H9 (cell line): ENCODE data around the gene SORCS2. TPM values are rescaled to one million over a fixed set of nuclear protein-coding genes. Genes with fewer than 3 reads are reported as not detected.

Experiments used
- DNase-seq: peaks from one replicate; pipeline ENCODE4 v3.0.0-alpha.2; 2017
- H2AFZ ChIP-seq: one replicate; pipeline ENCODE4 v1.6.1; 2013; ENCODE audit warnings: mild to moderate bottlenecking, low read length, control low read depth, moderate library complexity
- H2AK5ac ChIP-seq: 2 replicates; pipeline ENCODE4 v1.6.1; 2013; ENCODE audit warnings: low read length, control low read depth, mixed read lengths; ENCODE audit not compliant: insufficient read length
- H2BK120ac ChIP-seq: one replicate; pipeline ENCODE4 v1.6.1; 2013; ENCODE audit warnings: low read depth, mild to moderate bottlenecking, low read length, control low read depth, inconsistent platforms; ENCODE audit not compliant: poor library complexity, severe bottlenecking
- H2BK12ac ChIP-seq: 2 replicates; pipeline ENCODE4 v1.6.1; 2013; ENCODE audit warnings: low read length, control low read depth, mixed read lengths, low read depth; ENCODE audit not compliant: insufficient read length
- H2BK15ac ChIP-seq: 2 replicates; pipeline ENCODE4 v1.6.1; 2013; ENCODE audit warnings: low read depth, low read length, control low read depth
- H2BK20ac ChIP-seq: one replicate; pipeline ENCODE4 v1.6.1; 2013; ENCODE audit warnings: low read depth, mild to moderate bottlenecking, low read length, control low read depth, inconsistent platforms; ENCODE audit not compliant: poor library complexity, severe bottlenecking
- H2BK5ac ChIP-seq: 2 replicates; pipeline ENCODE4 v1.6.1; 2013; ENCODE audit warnings: low read length, control low read depth, mixed read lengths; ENCODE audit not compliant: insufficient read length
- H3K14ac ChIP-seq: 2 replicates; pipeline ENCODE4 v1.6.1; 2013; ENCODE audit warnings: low read length, control low read depth; ENCODE audit not compliant: insufficient read depth
- H3K18ac ChIP-seq: 2 replicates; pipeline ENCODE4 v1.6.1; 2013; ENCODE audit warnings: low read depth, mild to moderate bottlenecking, mixed read lengths, low read length, control low read depth; ENCODE audit not compliant: insufficient read length
- H3K23ac ChIP-seq: 2 replicates; pipeline ENCODE4 v1.6.1; 2013; ENCODE audit warnings: low read length, control low read depth, mixed read lengths, low read depth; ENCODE audit not compliant: insufficient read length
- H3K23me2 ChIP-seq: 2 replicates; pipeline ENCODE4 v1.6.1; 2013; ENCODE audit warnings: low read depth, mild to moderate bottlenecking, mixed read lengths, low read length, control low read depth; ENCODE audit not compliant: insufficient read length, poor library complexity, severe bottlenecking
- H3K27ac ChIP-seq: 2 replicates; pipeline ENCODE4 v1.5.1; 2013; ENCODE audit warnings: low read length, control low read depth, mixed read lengths, low read depth; ENCODE audit not compliant: insufficient read length
- H3K27me3 ChIP-seq: 2 replicates; pipeline ENCODE4 v1.6.1; 2013; ENCODE audit warnings: low read length, control low read depth, inconsistent platforms; ENCODE audit not compliant: insufficient read depth
- H3K4ac ChIP-seq: 2 replicates; pipeline ENCODE4 v1.6.1; 2013; ENCODE audit warnings: low read depth, mild to moderate bottlenecking, control low read depth, inconsistent platforms, low read length, moderate library complexity
- H3K4me1 ChIP-seq: 2 replicates; pipeline ENCODE4 v1.6.1; 2013; ENCODE audit warnings: low read length, control low read depth, inconsistent platforms; ENCODE audit not compliant: insufficient read depth
- H3K4me2 ChIP-seq: 2 replicates; pipeline ENCODE4 v1.6.1; 2013; ENCODE audit warnings: low read length, control low read depth, mixed read lengths; ENCODE audit not compliant: insufficient read length, insufficient read depth
- H3K56ac ChIP-seq: 2 replicates; pipeline ENCODE4 v1.6.1; 2013; ENCODE audit warnings: low read depth, mild to moderate bottlenecking, mixed read lengths, low read length, control low read depth; ENCODE audit not compliant: insufficient read length
- H3K79me1 ChIP-seq: 2 replicates; pipeline ENCODE4 v1.6.1; 2013; ENCODE audit warnings: low read depth, mild to moderate bottlenecking, moderate library complexity, low read length, control low read depth, inconsistent platforms; ENCODE audit not compliant: insufficient read depth, poor library complexity, severe bottlenecking
- H3K79me2 ChIP-seq: 2 replicates; pipeline ENCODE4 v1.6.1; 2013; ENCODE audit warnings: low read length, control low read depth, inconsistent platforms; ENCODE audit not compliant: insufficient read depth
- H3K9ac ChIP-seq: 2 replicates; pipeline ENCODE4 v1.6.1; 2013; ENCODE audit warnings: low read length, control low read depth, mixed read lengths; ENCODE audit not compliant: insufficient read length; ENCODE audit errors: extremely low read depth
- H3K9me3 ChIP-seq: one replicate; pipeline ENCODE4 v1.6.1; 2013; ENCODE audit warnings: low read depth, low read length, inconsistent platforms; ENCODE audit not compliant: control insufficient read depth
- H3T11ph ChIP-seq: one replicate; pipeline ENCODE4 v1.6.1; 2013; ENCODE audit warnings: mild to moderate bottlenecking, low read length, control low read depth, inconsistent platforms
- H4K20me1 ChIP-seq: one replicate; pipeline ENCODE4 v1.6.1; 2013; ENCODE audit not compliant: control insufficient read depth, insufficient read length, insufficient read depth
- H4K5ac ChIP-seq: 2 replicates; pipeline ENCODE4 v1.6.1; 2013; ENCODE audit warnings: low read depth, mild to moderate bottlenecking, mixed read lengths, low read length, control low read depth; ENCODE audit not compliant: insufficient read length
- H4K8ac ChIP-seq: replicated peaks from 2 replicates; pipeline ENCODE4 v1.6.1; 2013; ENCODE audit warnings: low read length, control low read depth, mixed read lengths, low read depth; ENCODE audit not compliant: insufficient read length
- H4K91ac ChIP-seq: 2 replicates; pipeline ENCODE4 v1.6.1; 2013; ENCODE audit warnings: low read depth, mild to moderate bottlenecking, moderate library complexity, mixed read lengths, low read length, control low read depth; ENCODE audit not compliant: insufficient read length
- H3K27ac Mint-ChIP-seq, 3 experiments: 2 replicates in 2 of 3; 3 replicates in 1 of 3; pipeline ENCODE4 v1.8.0; 2020 to 2021; ENCODE audit warnings: mixed read lengths in 3 of 3, mild to moderate bottlenecking in 1 of 3, moderate library complexity in 1 of 3
- H3K27me3 Mint-ChIP-seq: 2 replicates; pipeline ENCODE4 v1.8.0; 2021; ENCODE audit warnings: low read depth, mild to moderate bottlenecking, moderate library complexity, mixed read lengths
- H3K36me3 Mint-ChIP-seq, 3 experiments: 2 replicates in 2 of 3; 3 replicates in 1 of 3; pipeline ENCODE4 v1.8.0; 2020 to 2021; ENCODE audit warnings: low read depth in 3 of 3, mixed read lengths in 3 of 3; ENCODE audit not compliant: insufficient read depth in 1 of 3
- H3K4me1 Mint-ChIP-seq, 2 experiments: 2 replicates each; pipeline ENCODE4 v1.8.0; 2020; ENCODE audit warnings: mixed read lengths in 2 of 2
- H3K4me3 Mint-ChIP-seq, 2 experiments: 2 replicates in 1 of 2; 3 replicates in 1 of 2; pipeline ENCODE4 v1.8.0; 2020 to 2021; ENCODE audit warnings: mild to moderate bottlenecking in 2 of 2, mixed read lengths in 2 of 2, moderate library complexity in 1 of 2
- H3K9me3 Mint-ChIP-seq, 2 experiments: 2 replicates in 1 of 2; 3 replicates in 1 of 2; pipeline ENCODE4 v1.8.0; 2020; ENCODE audit warnings: mild to moderate bottlenecking in 2 of 2, mixed read lengths in 2 of 2, moderate library complexity in 1 of 2
- CTCF ChIP-seq: fragments of 200-600 bp; sonication (generic); conservative IDR thresholded peaks from 3 replicates; pipeline ENCODE4 v1.8.0; 2021; ENCODE audit warnings: antibody characterized with exemption, mild to moderate bottlenecking
- WGBS: extraction: QIAGEN DNeasy Blood & Tissue Kit; methylation state at CpG from one replicate; pipeline ENCODE4 v1.1.7; 2013; ENCODE audit warnings: missing lambda C conversion rate, low lambda C conversion rate, mixed read lengths; ENCODE audit not compliant: insufficient read length; ENCODE audit errors: extremely low coverage; 5-methylcytosine and 5-hydroxymethylcytosine counted together
- total RNA-seq: library from RNA; stranded (reverse); gene quantifications from 2 replicates; pipeline ENCODE4 v1.2.1, GENCODE V29; 2021

SORCS2 gene
- total RNA-seq, 1 experiment from 2014 or later, result 0.57 TPM

GRCh38 chr4:7666011-7666410 is 473.7 kb downstream of the SORCS2 start:
- Histone ChIP-seq H3K14ac (no peak overlapping the region), H2BK5ac (no peak overlapping the region), H3K9me3 (no peaks in the 10 kb centered on the region), H3K18ac (no peak overlapping the region), H3K4me1 (no peaks in the 10 kb centered on the region), H2AFZ (no peak overlapping the region), H3K9ac (no peak overlapping the region), H4K20me1 (no peaks in the 10 kb centered on the region), H4K5ac (no peak overlapping the region), H3K4me2 (no peak overlapping the region), H3K4ac (no peak overlapping the region), H3K27ac (no peak overlapping the region), H2BK20ac (no peak overlapping the region), H3K23me2 (no peaks in the 10 kb centered on the region), H2BK15ac (no peak overlapping the region), H4K91ac (no peak overlapping the region), H2AK5ac (no peak overlapping the region), H3K79me1 (no peaks in the 10 kb centered on the region), H3T11ph (no peak overlapping the region), H3K56ac (no peak overlapping the region), H4K8ac (no peak overlapping the region), H3K23ac (no peak overlapping the region), H3K79me2 (no peaks in the 10 kb centered on the region), H2BK120ac (no peak overlapping the region), H3K27me3 (no peaks in the 10 kb centered on the region), H2BK12ac (no peak overlapping the region)
- WGBS, result no CpG with 5 or more reads among the region's 15 CpGs
- no peak for TF ChIP-seq CTCF
- Mint-ChIP-seq H3K27ac (no peak overlapping the region; a peak in 1 of 7 replicates), H3K9me3 (peaks cover 2% of the 10 kb centered on the region in 2 experiments; a peak in 2 of 5 replicates), H3K4me1 (peaks cover 5 to 11% of the 10 kb centered on the region in 2 experiments), H3K36me3 (no peaks in the 10 kb centered on the region), H3K27me3 (peaks cover 3% of the 10 kb centered on the region), H3K4me3 (no peak overlapping the region)
- no peak for DNase-seq
